KMS-11 (cell line): Measurements from ENCODE around the gene ATXN7.

Experiments
- H2AFZ ChIP-seq: fragments of 200-600 bp; sonication (generic); 2 replicates; pipeline ENCODE4 v1.6.1; 2016; ENCODE audit warnings: antibody characterized with exemption, mixed run types, low read depth
- H3K27ac ChIP-seq: fragments of 200-600 bp; sonication (generic); 2 replicates; pipeline ENCODE4 v1.6.1; 2016; ENCODE audit warnings: mild to moderate bottlenecking, mixed run types
- H3K27me3 ChIP-seq: fragments of 200-600 bp; sonication (generic); 2 replicates; pipeline ENCODE4 v1.6.1; 2017; ENCODE audit warnings: mild to moderate bottlenecking, low read depth, mixed run types, moderate library complexity; ENCODE audit not compliant: insufficient read depth
- H3K36me3 ChIP-seq: fragments of 200-600 bp; sonication (generic); 2 replicates; pipeline ENCODE4 v1.6.1; 2017; ENCODE audit warnings: mild to moderate bottlenecking, mixed run types; ENCODE audit not compliant: insufficient read depth
- H3K4me1 ChIP-seq: fragments of 200-600 bp; sonication (generic); 2 replicates; pipeline ENCODE4 v1.6.1; 2016; ENCODE audit warnings: mild to moderate bottlenecking, low read depth, mixed run types; ENCODE audit not compliant: poor library complexity, severe bottlenecking
- H3K4me2 ChIP-seq: fragments of 200-600 bp; sonication (generic); 2 replicates; pipeline ENCODE4 v1.7.0; 2016; ENCODE audit warnings: mild to moderate bottlenecking, mixed run types
- H3K4me3 ChIP-seq: fragments of 200-600 bp; sonication (generic); IDR thresholded peaks from 2 replicates; pipeline ENCODE4 v1.6.1; 2017; ENCODE audit warnings: low read depth, low read length, mixed read lengths; ENCODE audit not compliant: insufficient read depth
- H3K79me2 ChIP-seq: fragments of 200-600 bp; sonication (generic); 2 replicates; pipeline ENCODE4 v1.6.1; 2016; ENCODE audit warnings: low read depth, mixed run types; ENCODE audit not compliant: insufficient read depth
- H3K9ac ChIP-seq: fragments of 200-600 bp; sonication (generic); 2 replicates; pipeline ENCODE4 v1.6.1; 2016; ENCODE audit warnings: mild to moderate bottlenecking, mixed run types
- H4K20me1 ChIP-seq: fragments of 200-600 bp; sonication (generic); 2 replicates; pipeline ENCODE4 v1.6.1; 2016; ENCODE audit warnings: mild to moderate bottlenecking, mixed run types; ENCODE audit not compliant: insufficient read depth
- TF ChIP-seq, protein P1 (sequence below): fragments of 200-600 bp; sonication (generic); conservative IDR thresholded peaks from 2 replicates; pipeline ENCODE4 v1.6.1; 2017; ENCODE audit warnings: low read depth, mild to moderate bottlenecking, antibody characterized with exemption, low read length, moderate library complexity, mixed read lengths

The ATXN7 gene

DNA sequence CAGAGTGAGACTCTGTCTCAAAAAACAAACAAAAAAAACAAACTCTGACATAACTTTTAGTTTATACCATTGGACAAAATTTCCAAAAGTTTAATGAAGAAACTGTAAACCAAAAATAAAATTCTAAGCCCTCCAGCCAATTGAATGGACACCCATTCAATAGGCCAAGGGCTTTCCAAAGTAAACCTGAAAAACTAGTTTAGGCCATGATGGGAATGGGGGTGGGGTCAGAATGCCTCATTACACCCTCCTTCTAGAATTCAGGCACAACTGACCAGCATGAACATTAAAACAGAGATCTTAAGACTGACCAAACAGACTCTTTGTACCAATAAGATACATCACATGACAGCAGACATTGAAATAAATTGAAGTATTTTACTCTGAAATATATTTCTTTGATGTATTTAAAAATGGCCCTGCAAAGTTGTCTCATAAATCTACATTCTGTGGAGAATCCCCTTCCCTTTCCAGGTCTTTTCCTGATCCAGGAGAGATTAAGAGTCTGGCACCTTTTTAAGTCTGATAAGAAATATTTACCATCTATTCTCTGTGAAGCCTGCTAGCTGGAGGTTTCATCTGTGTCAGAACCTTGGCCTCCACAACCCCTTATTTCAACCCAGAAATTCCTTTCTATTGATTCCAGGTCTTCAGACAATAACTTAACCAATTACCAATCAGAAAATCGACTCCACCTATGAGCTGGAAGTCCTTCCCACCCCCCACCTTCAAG is 15.8 kb upstream of the ATXN7 start:
- no peak overlapping the region for H3K27ac ChIP-seq
- H3K9ac ChIP-seq = no peak overlapping the region
- no peak overlapping the region for H3K4me3 ChIP-seq
- H2AFZ ChIP-seq = no peak overlapping the region
- peaks cover 4% of the 10 kb centered on the region for H3K4me1 ChIP-seq
- TF ChIP-seq, protein P1, sequence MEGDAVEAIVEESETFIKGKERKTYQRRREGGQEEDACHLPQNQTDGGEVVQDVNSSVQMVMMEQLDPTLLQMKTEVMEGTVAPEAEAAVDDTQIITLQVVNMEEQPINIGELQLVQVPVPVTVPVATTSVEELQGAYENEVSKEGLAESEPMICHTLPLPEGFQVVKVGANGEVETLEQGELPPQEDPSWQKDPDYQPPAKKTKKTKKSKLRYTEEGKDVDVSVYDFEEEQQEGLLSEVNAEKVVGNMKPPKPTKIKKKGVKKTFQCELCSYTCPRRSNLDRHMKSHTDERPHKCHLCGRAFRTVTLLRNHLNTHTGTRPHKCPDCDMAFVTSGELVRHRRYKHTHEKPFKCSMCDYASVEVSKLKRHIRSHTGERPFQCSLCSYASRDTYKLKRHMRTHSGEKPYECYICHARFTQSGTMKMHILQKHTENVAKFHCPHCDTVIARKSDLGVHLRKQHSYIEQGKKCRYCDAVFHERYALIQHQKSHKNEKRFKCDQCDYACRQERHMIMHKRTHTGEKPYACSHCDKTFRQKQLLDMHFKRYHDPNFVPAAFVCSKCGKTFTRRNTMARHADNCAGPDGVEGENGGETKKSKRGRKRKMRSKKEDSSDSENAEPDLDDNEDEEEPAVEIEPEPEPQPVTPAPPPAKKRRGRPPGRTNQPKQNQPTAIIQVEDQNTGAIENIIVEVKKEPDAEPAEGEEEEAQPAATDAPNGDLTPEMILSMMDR = no peak
- H3K27me3 ChIP-seq = no peaks in the 10 kb centered on the region
- H3K36me3 ChIP-seq = no peaks in the 10 kb centered on the region
- no peaks in the 10 kb centered on the region for H4K20me1 ChIP-seq
- H3K79me2 ChIP-seq = no peaks in the 10 kb centered on the region
- no peak overlapping the region for H3K4me2 ChIP-seq

DNA sequence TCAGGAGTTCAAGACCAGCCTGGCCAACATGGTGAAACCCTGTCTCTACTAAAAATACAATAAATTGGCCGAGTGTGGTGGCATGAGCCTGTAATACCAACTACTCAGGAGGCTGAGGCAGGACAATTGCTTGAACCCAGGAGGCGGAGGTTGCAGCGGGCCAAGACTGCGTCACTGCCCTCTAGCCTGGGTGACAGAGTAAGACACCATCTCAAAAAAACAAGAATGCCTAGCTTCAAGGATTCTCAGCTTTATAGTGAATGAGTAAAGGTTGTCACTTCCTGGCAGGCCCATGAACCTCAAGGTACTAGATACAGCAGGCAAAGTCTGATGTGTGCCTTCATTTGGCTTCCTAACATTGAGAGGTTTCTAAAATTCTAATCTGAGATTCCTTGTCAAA is 14.5 kb upstream of the ATXN7 start:
- Histone ChIP-seq H3K36me3 (no peaks in the 10 kb centered on the region), H3K4me1 (peaks cover 4% of the 10 kb centered on the region), H3K4me2 (no peak overlapping the region), H3K27ac (no peak overlapping the region), H3K79me2 (peaks cover 2% of the 10 kb centered on the region; the same call in 1 of the 2 replicates), H2AFZ (no peak overlapping the region), H4K20me1 (no peaks in the 10 kb centered on the region), H3K9ac (no peak overlapping the region), H3K4me3 (no peak overlapping the region), H3K27me3 (no peaks in the 10 kb centered on the region)
- TF ChIP-seq, protein P1 = no peak

DNA sequence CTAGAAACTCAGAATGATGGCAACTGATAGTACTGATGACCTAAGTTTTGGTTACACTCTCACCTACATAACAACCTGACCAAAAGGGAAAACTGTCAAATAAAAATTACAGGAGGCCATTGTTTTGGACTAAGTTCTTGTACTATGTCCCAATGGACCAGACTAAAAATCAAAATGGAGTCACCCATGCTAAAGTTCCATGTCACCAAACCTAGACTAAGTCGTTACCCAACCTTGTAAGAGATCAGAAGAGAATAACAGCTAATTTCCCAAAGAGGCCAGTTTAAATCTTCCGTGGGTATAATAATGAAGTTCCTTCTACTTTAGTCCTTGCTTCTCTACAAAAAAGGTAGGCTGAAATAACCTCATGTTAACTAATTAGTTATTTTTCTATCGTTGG is 12.4 kb upstream of the ATXN7 start:
- H4K20me1 ChIP-seq = no peaks in the 10 kb centered on the region
- no peak overlapping the region for H3K27ac ChIP-seq
- H3K79me2 ChIP-seq = peaks cover 14% of the 10 kb centered on the region; the same call in 1 of the 2 replicates
- no peaks in the 10 kb centered on the region for H3K27me3 ChIP-seq
- no peaks in the 10 kb centered on the region for H3K36me3 ChIP-seq
- H3K4me2 ChIP-seq = no peak overlapping the region
- H3K9ac ChIP-seq = no peak overlapping the region
- H3K4me1 ChIP-seq = peaks cover 19% of the 10 kb centered on the region
- TF ChIP-seq, protein P1 = no peak
- H2AFZ ChIP-seq = no peak overlapping the region
- H3K4me3 ChIP-seq = no peak overlapping the region

DNA sequence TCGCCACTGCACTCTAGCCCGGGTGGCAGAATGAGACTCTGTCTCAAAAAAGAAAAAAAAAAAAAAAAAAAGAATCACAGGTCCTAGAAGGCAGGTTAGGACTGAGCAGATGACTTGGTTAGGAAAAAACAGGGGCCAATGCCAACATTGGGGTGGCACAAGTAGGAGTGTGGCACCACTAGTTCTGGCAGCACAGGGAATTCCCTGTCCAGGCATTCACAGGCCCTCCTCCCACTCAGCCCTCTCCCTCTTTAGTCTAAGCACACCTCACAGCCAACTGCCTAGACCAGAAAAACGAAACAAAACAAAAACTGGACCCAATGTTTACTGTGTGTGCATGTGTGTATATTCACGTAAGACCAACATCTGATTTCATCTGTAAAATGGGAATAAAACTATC is 10.6 kb upstream of the ATXN7 start:
- H3K9ac ChIP-seq = no peak overlapping the region
- no peak overlapping the region for H2AFZ ChIP-seq
- no peak overlapping the region for H3K4me2 ChIP-seq
- TF ChIP-seq, protein P1 = no peak
- no peaks in the 10 kb centered on the region for H3K36me3 ChIP-seq
- no peak overlapping the region for H3K27ac ChIP-seq
- peaks cover 26% of the 10 kb centered on the region; the same call in 1 of the 2 replicates for H3K79me2 ChIP-seq
- H4K20me1 ChIP-seq = no peaks in the 10 kb centered on the region
- H3K4me1 ChIP-seq = peaks cover 21% of the 10 kb centered on the region
- no peaks in the 10 kb centered on the region for H3K27me3 ChIP-seq
- no peak overlapping the region for H3K4me3 ChIP-seq
